HepG2 (cell line): Measurements from ENCODE around the gene MAJIN. TPM values are rescaled to one million over a fixed set of nuclear protein-coding genes. Genes with fewer than 3 reads are reported as not detected.

Experiments
- ATAC-seq: fragments of 200-7000 bp; cut with Tn5 transposase; 3 replicates; pipeline ENCODE4 v1.9.1; 2020; ENCODE audit warnings: mild to moderate bottlenecking, moderate library complexity
- BruUV-seq: library from RNA; stranded (reverse); fragments of 400-500 nt; replicated peaks from 2 replicates; lab custom pipeline; 2021; lab: Mats Ljungman, UMichigan
- CTCF ChIA-PET: fragments of 300-600 bp; formaldehyde crosslinking; extraction: SDS; loops from one replicate; lab custom pipeline; 2021; ENCODE audit warnings: low total read pairs, inconsistent platforms, low intra/inter-chr PET ratio; lab: Yijun Ruan, JAX
- POLR2A ChIA-PET: fragments of 350-600 bp; sonication (Branson Sonifier 250); formaldehyde crosslinking; loops from one replicate; lab custom pipeline; 2020; ENCODE audit warnings: antibody characterized with exemption, inconsistent platforms; lab: Yijun Ruan, JAX
- DNase-seq: peaks from one replicate; pipeline ENCODE4 v3.0.0-alpha.2; 2015; ENCODE audit warnings: low spot score
- FAIRE-seq: peaks from 3 replicates; lab custom pipeline; 2011; peaks lifted over from hg19 to GRCh38; lab: Jason Lieb, UNC
- H2AFZ ChIP-seq: one replicate; pipeline ENCODE4 v1.6.1; 2011; ENCODE audit warnings: low read length, inconsistent platforms
- H3K27ac ChIP-seq: fragments of 300-600 bp; 3 replicates; pipeline ENCODE4 v1.8.0; 2011; ENCODE audit warnings: mixed run types, mild to moderate bottlenecking, mixed read lengths, low read length, inconsistent platforms; ENCODE audit not compliant: insufficient read depth; ENCODE audit errors: extremely low read length
- H3K27me3 ChIP-seq, 2 experiments: fragments of 200-600 bp in 1 of 2; 2 replicates in 1 of 2; 3 replicates in 1 of 2; pipeline versions ENCODE4 v1.6.0 to v1.8.0; 2011; ENCODE audit warnings: low read length in 2 of 2, mild to moderate bottlenecking in 2 of 2, moderate library complexity in 2 of 2, inconsistent platforms in 1 of 2; ENCODE audit not compliant: insufficient read depth in 2 of 2, control insufficient read depth in 1 of 2
- H3K36me3 ChIP-seq, 2 experiments: fragments of 200-600 bp in 1 of 2; replicated peaks in 1 of 2; 2 replicates in 1 of 2; 3 replicates in 1 of 2; pipeline versions ENCODE4 v1.5.1 to v1.8.0; 2011; ENCODE audit warnings: low read length in 2 of 2, inconsistent platforms in 1 of 2; ENCODE audit not compliant: insufficient read depth in 2 of 2, control insufficient read depth in 1 of 2
- H3K4me1 ChIP-seq: 2 replicates; pipeline ENCODE4 v1.5.1; 2012; ENCODE audit warnings: low read length, inconsistent platforms; ENCODE audit not compliant: insufficient read depth
- H3K4me2 ChIP-seq: 2 replicates; pipeline ENCODE4 v1.6.0; 2011; ENCODE audit warnings: low read depth, low read length, inconsistent platforms
- H3K4me3 ChIP-seq, 3 experiments: fragments of 200-600 bp in 1 of 3; sonication (generic), shearing (Covaris generic) in 1 of 3; replicated peaks in 1 of 3; 2 replicates each; pipeline ENCODE4 v1.5.1; 2011 to 2016; ENCODE audit warnings: low read length in 3 of 3, inconsistent platforms in 2 of 3, low read depth in 2 of 3, mild to moderate bottlenecking in 2 of 3, control low read depth in 1 of 3, mixed read lengths in 1 of 3; ENCODE audit not compliant: insufficient read depth in 1 of 3
- H3K79me2 ChIP-seq: one replicate; pipeline ENCODE4 v1.6.1; 2011; ENCODE audit warnings: low read length, inconsistent platforms; ENCODE audit not compliant: insufficient read depth
- H3K9ac ChIP-seq: 2 replicates; pipeline ENCODE4 v1.6.0; 2011; ENCODE audit warnings: mild to moderate bottlenecking, low read depth, low read length, inconsistent platforms; ENCODE audit not compliant: insufficient read depth
- H3K9me3 ChIP-seq: 2 replicates; pipeline ENCODE4 v1.5.1; 2012; ENCODE audit warnings: mild to moderate bottlenecking, low read length
- H4K20me1 ChIP-seq: 2 replicates; pipeline ENCODE4 v1.6.0; 2011; ENCODE audit warnings: inconsistent platforms, mild to moderate bottlenecking, low read length, moderate library complexity; ENCODE audit not compliant: insufficient read depth
- ATF3 ChIP-seq: sonication (generic); formaldehyde crosslinking; IDR thresholded peaks from 2 replicates; pipeline ENCODE4 v1.4.0; 2020; ENCODE audit warnings: missing genetic modification reagents
- ETV5 ChIP-seq: IDR thresholded peaks from 2 replicates; pipeline ENCODE4 v1.6.1; 2018; ENCODE audit warnings: missing biosample characterization, missing genetic modification reagents, inconsistent platforms, borderline replicate concordance
- FOXP1 ChIP-seq, 2 experiments: fragments of 450-650 bp in 1 of 2; IDR thresholded peaks; 2 replicates each; pipeline ENCODE4 v1.6.1; 2017 to 2018; ENCODE audit warnings: antibody characterized with exemption in 1 of 2
- HDAC1 ChIP-seq: sonication (generic); formaldehyde crosslinking; IDR thresholded peaks from 2 replicates; pipeline ENCODE4 v1.5.1; 2020; ENCODE audit warnings: mild to moderate bottlenecking, missing genetic modification reagents
- MTA1 ChIP-seq: sonication (generic); formaldehyde crosslinking; IDR thresholded peaks from 2 replicates; pipeline ENCODE4 v1.4.0; 2020; ENCODE audit warnings: missing genetic modification reagents, mild to moderate bottlenecking, borderline replicate concordance
- NR1H2 ChIP-seq: sonication (generic); formaldehyde crosslinking; IDR thresholded peaks from 2 replicates; pipeline ENCODE4 v1.8.1; 2022; ENCODE audit warnings: low read depth, missing genetic modification reagents, borderline replicate concordance
- TBX3 ChIP-seq: fragments of 450-650 bp; IDR thresholded peaks from 2 replicates; pipeline ENCODE4 v1.6.1; 2017; ENCODE audit warnings: antibody characterized with exemption, mild to moderate bottlenecking, inconsistent platforms, borderline replicate concordance
- ZBTB20 ChIP-seq: sonication (generic); formaldehyde crosslinking; IDR thresholded peaks from 2 replicates; pipeline ENCODE4 v1.8.1; 2023; ENCODE audit warnings: missing genetic modification reagents, low read depth, mild to moderate bottlenecking, borderline replicate concordance
- ZFAT ChIP-seq: sonication (generic); formaldehyde crosslinking; conservative IDR thresholded peaks from 2 replicates; pipeline ENCODE4 v1.8.1; 2023; ENCODE audit warnings: missing genetic modification reagents, inconsistent platforms
- ZNF136 ChIP-seq: sonication (generic); formaldehyde crosslinking; IDR thresholded peaks from 2 replicates; pipeline ENCODE4 v1.8.1; 2022; ENCODE audit warnings: low read depth, mild to moderate bottlenecking, moderate library complexity, missing genetic modification reagents
- WGBS: methylation state at CpG from one replicate; pipeline ENCODE4 v1.1.6; 2017; ENCODE audit warnings: low lambda C conversion rate; 5-methylcytosine and 5-hydroxymethylcytosine counted together
- in situ Hi-C: cut with HindIII; loops from 2 replicates; pipeline ENCODE4 v1.10.0; 2017; ENCODE audit warnings: low pct_unique_long_range_greater_than_20kb; ENCODE audit not compliant: extremely low pct_ligation_motif_present
- intact Hi-C: fragments of 100-400 bp; cut with micrococcal nuclease; formaldehyde crosslinking; loops from one replicate; pipeline ENCODE4 v1.10.0; 2022; ENCODE audit not compliant: unreplicated experiment
- polyA plus RNA-seq, 8 experiments: library from polyadenylated mRNA; depleted of rRNA in 3 of 8; stranded (reverse) in 7 of 8; unstranded in 1 of 8; fragments of >200 nt; fragmentation: Illumina TruSeq in 4 of 8; extraction: Trizol in 4 of 8; gene quantifications; 2 replicates each; pipeline versions ENCODE4 v1.2.1 to v1.2.3, GENCODE V29; 2011 to 2016; ENCODE audit warnings: low read depth in 4 of 8, missing spikeins in 1 of 8, mixed read lengths in 1 of 8; ENCODE audit not compliant: insufficient read depth in 1 of 8
- total RNA-seq, 5 experiments: library from RNA; depleted of rRNA; stranded (reverse); fragments of >200 nt; fragmentation: Illumina TruSeq; extraction: Trizol; gene quantifications; 2 replicates each; pipeline ENCODE4 v1.2.3, GENCODE V29; 2016; ENCODE audit warnings: low read depth in 1 of 5
- TF ChIP-seq, protein P1 (sequence below): sonication (generic); formaldehyde crosslinking; conservative IDR thresholded peaks from 2 replicates; pipeline ENCODE4 v1.4.0; 2020; ENCODE audit warnings: missing genetic modification reagents
- TF ChIP-seq, protein P2 (sequence below): sonication (generic); formaldehyde crosslinking; conservative IDR thresholded peaks from 2 replicates; pipeline ENCODE4 v1.8.1; 2023; ENCODE audit warnings: missing genetic modification reagents
- TF ChIP-seq, protein P3 (sequence below): sonication (generic); formaldehyde crosslinking; IDR thresholded peaks from 2 replicates; pipeline ENCODE4 v1.5.1; 2020; ENCODE audit warnings: mild to moderate bottlenecking, missing genetic modification reagents, moderate library complexity

The MAJIN gene
- total and polyA plus RNA-seq, 2 of the 13 experiments (the other 11 are each of a cell fraction or from before 2014, with no cell fraction given): not detected

DNA sequence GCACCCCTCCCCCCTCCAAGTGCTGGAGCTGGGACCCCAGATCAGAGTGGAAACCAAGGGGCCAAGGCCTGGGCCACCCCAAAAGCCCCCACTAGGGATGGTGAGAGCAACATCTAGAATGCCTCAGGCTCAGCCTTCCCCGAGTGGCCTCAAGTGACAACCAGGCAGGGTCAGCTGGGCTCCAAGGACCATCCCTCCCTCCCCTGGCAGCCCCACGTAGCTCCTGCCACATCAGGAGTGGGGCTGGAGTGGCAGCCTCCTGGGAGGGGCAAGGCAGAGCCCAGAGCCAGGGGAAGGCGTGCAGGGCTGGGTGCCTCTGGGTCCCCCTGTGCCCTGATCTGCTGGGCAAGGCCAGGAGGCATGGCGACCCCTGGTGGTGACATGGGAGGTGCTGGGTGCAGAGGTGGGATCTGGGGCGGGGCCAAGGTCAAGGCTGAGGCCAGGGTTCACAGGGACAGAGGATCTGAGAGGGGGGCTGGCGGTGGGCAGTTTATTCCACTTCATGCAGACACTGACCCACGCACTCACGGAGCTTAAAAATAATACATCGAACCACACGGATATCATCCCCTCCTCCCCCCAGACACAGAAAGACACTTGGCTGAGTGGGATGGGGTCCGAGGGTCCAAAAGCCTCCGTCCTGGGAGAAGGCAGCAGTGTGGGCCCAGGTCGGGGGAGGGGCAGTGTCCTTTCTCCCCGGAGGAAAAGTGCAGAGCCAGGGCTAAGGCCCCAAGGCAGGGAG is 77.7 kb downstream of the MAJIN start:
- H3K4me1 ChIP-seq: peaks cover 47% of the 10 kb centered on the region
- intact Hi-C loops: loop anchor here (1.0 kb wide), 2 partner anchors 24 to 47 kb away; no protein-coding TSS in a partner anchor
- H3K27ac ChIP-seq: peak overlapping the region; percentile 88
- peak overlapping the region; percentile 80 to 96 (median 95); a peak in 5 of 6 replicates for H3K4me3 ChIP-seq
- peaks cover 6% of the 10 kb centered on the region; the same call in 1 of the 2 replicates for H4K20me1 ChIP-seq
- H3K27me3 ChIP-seq: no peaks in the 10 kb centered on the region; a peak in 1 of 5 replicates
- H2AFZ ChIP-seq: no peak overlapping the region
- no peaks in the 10 kb centered on the region for H3K9me3 ChIP-seq
- H3K4me2 ChIP-seq: peak overlapping the region; percentile 94
- DNase-seq (peak; percentile 76), FAIRE-seq (peak; percentile 76), ATAC-seq (peak; percentile 76)
- ChIA-PET POLR2A (interaction anchor here (0.8 to 11.5 kb wide), 10 partner anchors 18 to 538 kb away, joined by 3 to 132 read pairs (median 11); partner anchors contain the start of genes CDC42BPG, EHD1 and MEN1), CTCF (interaction anchor here (1.0 to 3.9 kb wide), 4 partner anchors 15 to 51 kb away, joined by 3 to 72 read pairs (median 6); no protein-coding TSS in a partner anchor)
- peaks cover 5 to 15% of the 10 kb centered on the region in 2 experiments; a peak in 4 of 5 replicates for H3K36me3 ChIP-seq
- peak overlapping the region; percentile 68 for H3K9ac ChIP-seq
- in situ Hi-C loops: loop anchor here (5.0 kb wide), 2 partner anchors 47 to 107 kb away; no protein-coding TSS in a partner anchor
- BruUV-seq: no TSS peak
- WGBS: 5% methylated on average over 11 of the region's 14 CpGs
- peaks cover 27% of the 10 kb centered on the region for H3K79me2 ChIP-seq
- TF ChIP-seq, protein P1, sequence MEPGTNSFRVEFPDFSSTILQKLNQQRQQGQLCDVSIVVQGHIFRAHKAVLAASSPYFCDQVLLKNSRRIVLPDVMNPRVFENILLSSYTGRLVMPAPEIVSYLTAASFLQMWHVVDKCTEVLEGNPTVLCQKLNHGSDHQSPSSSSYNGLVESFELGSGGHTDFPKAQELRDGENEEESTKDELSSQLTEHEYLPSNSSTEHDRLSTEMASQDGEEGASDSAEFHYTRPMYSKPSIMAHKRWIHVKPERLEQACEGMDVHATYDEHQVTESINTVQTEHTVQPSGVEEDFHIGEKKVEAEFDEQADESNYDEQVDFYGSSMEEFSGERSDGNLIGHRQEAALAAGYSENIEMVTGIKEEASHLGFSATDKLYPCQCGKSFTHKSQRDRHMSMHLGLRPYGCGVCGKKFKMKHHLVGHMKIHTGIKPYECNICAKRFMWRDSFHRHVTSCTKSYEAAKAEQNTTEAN (CRISPR knock-in tag): no peak; the same call in 1 of the 2 replicates
- TF ChIP-seq MTA1 (CRISPR knock-in tag) (peak; percentile 97), ZFAT (CRISPR knock-in tag) (no peak), ZBTB20 (CRISPR knock-in tag) (peak; percentile 85), TBX3 (peak; percentile 67; the same call in 1 of the 2 replicates), NR1H2 (CRISPR knock-in tag) (peak; percentile 46; the same call in 1 of the 2 replicates), ZNF136 (CRISPR knock-in tag) (no peak), ATF3 (0 out of 2 replicates have a peak, but pooled peaks have one; percentile 7), HDAC1 (CRISPR knock-in tag) (peak; percentile 89), FOXP1 (IDR thresholded peaks at IDR 0.05) (no peak), FOXP1 (CRISPR knock-in tag; IDR thresholded peaks at IDR 0.05) (0 out of 2 replicates have a peak, but pooled peaks have one; percentile 30), ETV5 (peak; percentile 40; the same call in 1 of the 2 replicates)
- TF ChIP-seq, protein P2, sequence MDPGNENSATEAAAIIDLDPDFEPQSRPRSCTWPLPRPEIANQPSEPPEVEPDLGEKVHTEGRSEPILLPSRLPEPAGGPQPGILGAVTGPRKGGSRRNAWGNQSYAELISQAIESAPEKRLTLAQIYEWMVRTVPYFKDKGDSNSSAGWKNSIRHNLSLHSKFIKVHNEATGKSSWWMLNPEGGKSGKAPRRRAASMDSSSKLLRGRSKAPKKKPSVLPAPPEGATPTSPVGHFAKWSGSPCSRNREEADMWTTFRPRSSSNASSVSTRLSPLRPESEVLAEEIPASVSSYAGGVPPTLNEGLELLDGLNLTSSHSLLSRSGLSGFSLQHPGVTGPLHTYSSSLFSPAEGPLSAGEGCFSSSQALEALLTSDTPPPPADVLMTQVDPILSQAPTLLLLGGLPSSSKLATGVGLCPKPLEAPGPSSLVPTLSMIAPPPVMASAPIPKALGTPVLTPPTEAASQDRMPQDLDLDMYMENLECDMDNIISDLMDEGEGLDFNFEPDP: no peak
- TF ChIP-seq, protein P3, sequence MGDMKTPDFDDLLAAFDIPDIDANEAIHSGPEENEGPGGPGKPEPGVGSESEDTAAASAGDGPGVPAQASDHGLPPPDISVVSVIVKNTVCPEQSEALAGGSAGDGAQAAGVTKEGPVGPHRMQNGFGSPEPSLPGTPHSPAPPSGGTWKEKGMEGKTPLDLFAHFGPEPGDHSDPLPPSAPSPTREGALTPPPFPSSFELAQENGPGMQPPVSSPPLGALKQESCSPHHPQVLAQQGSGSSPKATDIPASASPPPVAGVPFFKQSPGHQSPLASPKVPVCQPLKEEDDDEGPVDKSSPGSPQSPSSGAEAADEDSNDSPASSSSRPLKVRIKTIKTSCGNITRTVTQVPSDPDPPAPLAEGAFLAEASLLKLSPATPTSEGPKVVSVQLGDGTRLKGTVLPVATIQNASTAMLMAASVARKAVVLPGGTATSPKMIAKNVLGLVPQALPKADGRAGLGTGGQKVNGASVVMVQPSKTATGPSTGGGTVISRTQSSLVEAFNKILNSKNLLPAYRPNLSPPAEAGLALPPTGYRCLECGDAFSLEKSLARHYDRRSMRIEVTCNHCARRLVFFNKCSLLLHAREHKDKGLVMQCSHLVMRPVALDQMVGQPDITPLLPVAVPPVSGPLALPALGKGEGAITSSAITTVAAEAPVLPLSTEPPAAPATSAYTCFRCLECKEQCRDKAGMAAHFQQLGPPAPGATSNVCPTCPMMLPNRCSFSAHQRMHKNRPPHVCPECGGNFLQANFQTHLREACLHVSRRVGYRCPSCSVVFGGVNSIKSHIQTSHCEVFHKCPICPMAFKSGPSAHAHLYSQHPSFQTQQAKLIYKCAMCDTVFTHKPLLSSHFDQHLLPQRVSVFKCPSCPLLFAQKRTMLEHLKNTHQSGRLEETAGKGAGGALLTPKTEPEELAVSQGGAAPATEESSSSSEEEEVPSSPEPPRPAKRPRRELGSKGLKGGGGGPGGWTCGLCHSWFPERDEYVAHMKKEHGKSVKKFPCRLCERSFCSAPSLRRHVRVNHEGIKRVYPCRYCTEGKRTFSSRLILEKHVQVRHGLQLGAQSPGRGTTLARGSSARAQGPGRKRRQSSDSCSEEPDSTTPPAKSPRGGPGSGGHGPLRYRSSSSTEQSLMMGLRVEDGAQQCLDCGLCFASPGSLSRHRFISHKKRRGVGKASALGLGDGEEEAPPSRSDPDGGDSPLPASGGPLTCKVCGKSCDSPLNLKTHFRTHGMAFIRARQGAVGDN (CRISPR knock-in tag): peak; percentile 76
